AG09309 (cell line): ENCODE data around the gene P2RX2.

Source experiments
- DNase-seq: peaks from one replicate; pipeline ENCODE4 v3.0.0-alpha.2; 2010; ENCODE audit warnings: low read depth
- H3K4me3 ChIP-seq: 2 replicates; pipeline ENCODE4 v1.5.1; 2011; ENCODE audit warnings: mild to moderate bottlenecking, low read depth, low read length, moderate library complexity; ENCODE audit not compliant: control insufficient read depth
- TF ChIP-seq, protein P1 (sequence below): IDR thresholded peaks from 2 replicates; pipeline ENCODE4 v1.5.1; 2011; ENCODE audit warnings: mild to moderate bottlenecking, low read depth, low read length, inconsistent platforms; ENCODE audit not compliant: insufficient read depth, control insufficient read depth; ENCODE audit errors: missing control alignments

Gene P2RX2

DNA sequence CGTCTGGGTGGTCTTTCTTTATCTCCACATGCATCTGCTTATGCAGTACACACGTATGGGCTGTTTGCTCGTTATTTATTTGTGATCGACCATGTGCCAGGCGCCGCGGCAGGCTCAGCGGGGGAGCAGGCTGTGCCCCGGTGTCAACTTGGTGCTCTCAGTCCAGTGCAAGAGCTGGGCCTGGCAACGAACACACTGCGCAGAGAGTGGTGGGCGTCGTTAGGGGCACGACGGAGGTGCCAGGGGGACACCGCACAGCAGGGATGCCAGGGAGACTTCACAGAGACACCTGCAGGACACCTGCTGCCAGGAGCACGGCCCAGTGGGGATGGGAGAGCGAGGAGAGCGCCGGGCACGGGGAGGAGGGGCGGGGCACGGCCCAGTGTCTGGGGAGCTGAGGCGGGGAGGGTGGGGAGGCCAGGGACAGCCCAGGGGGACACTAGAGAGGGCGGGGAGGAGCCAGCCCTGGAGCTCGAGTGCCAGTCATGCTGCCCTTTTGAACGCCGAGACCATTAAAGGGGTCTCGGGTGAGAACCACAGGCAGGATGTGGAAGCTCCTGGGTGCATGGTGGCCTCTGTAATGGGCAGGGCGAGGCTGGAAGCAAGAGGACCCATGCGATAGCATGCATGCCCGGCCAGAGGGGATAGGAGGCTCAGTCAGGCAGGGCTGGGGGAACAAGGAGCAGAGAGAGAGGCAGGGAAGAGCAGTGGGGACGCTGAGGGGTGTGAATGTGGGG is 7.5 kb upstream of the P2RX2 start:
- no peak overlapping the region for H3K4me3 ChIP-seq
- DNase-seq = no peak
- TF ChIP-seq, protein P1, sequence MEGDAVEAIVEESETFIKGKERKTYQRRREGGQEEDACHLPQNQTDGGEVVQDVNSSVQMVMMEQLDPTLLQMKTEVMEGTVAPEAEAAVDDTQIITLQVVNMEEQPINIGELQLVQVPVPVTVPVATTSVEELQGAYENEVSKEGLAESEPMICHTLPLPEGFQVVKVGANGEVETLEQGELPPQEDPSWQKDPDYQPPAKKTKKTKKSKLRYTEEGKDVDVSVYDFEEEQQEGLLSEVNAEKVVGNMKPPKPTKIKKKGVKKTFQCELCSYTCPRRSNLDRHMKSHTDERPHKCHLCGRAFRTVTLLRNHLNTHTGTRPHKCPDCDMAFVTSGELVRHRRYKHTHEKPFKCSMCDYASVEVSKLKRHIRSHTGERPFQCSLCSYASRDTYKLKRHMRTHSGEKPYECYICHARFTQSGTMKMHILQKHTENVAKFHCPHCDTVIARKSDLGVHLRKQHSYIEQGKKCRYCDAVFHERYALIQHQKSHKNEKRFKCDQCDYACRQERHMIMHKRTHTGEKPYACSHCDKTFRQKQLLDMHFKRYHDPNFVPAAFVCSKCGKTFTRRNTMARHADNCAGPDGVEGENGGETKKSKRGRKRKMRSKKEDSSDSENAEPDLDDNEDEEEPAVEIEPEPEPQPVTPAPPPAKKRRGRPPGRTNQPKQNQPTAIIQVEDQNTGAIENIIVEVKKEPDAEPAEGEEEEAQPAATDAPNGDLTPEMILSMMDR = no peak

DNA sequence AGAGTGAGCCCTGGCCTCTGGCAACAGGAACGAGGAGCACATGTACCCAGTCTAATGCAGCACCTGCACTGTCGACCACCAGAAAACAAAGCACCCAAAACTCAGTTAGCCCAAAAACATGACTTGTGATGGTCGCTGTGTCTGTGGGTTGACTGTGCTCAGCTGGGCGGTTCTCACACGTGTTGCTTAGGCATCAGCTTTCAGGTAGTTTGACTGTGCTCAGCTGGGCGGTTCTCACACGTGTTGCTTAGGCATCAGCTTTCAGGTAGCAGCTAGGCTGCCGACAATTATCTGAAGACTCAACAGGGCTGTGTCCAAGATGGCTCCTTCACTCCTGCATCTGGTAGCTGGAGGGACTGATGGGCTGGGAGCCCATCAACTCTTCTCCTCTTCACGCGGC is 7.0 kb upstream of the P2RX2 start:
- TF ChIP-seq, protein P1 = no peak
- no peak for DNase-seq
- no peak overlapping the region for H3K4me3 ChIP-seq

DNA sequence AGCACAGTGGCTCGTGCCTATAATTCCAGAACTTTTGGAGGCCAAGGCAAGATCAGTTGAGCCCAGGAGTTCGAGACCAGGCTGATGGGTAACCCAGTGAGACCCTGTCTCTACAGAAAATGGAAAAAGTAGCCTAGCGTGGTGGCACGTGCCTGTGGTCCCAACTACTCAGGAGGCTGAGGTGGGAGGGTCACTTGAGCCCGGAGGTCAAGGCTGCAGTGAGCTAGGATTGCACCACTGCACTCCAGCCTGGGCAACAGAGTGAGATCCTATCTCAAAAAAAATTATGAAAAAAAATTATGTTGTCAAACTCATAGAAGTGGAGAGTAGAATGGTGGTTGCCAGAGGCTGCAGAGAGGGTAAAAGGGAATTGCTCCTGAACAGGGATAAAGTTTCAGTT is 4.5 kb upstream of the P2RX2 start:
- H3K4me3 ChIP-seq = no peak overlapping the region
- no peak for DNase-seq
- TF ChIP-seq, protein P1 = no peak

DNA sequence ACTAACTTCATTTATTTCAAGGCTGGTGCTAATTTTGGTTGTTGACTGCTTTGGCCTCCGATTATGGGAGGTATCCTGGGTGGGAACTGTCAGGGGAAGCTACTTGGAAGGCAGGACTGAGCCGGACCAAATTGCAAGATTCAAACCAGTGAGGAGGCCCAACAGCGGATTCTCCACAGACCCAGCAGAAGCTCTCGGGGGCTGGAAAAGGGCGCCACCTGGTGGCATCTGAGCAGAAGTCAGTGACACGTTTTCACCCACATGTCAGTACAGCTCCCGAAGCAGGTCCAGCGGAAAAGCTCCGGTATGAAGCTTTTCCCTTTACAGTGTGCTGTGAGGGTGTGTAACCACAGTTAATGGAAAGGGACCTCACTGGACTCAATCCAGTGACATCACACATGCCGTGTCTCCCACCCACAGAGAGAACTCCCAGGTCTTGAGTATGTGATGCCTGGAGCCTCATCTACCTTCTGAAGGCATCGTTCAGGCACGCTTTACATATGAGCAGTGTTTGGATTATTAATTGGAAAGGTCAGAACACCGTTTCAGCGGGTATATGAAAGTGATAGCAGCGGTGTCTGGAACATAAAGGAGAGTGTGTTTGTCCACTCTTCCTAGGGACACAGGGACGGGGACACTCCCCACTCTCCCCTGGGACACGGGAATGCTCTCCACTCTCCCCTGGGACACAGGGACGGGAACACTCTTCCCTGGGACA is 3.6 kb upstream of the P2RX2 start:
- DNase-seq = no peak
- TF ChIP-seq, protein P1 = peak; percentile 92
- no peak overlapping the region for H3K4me3 ChIP-seq

DNA sequence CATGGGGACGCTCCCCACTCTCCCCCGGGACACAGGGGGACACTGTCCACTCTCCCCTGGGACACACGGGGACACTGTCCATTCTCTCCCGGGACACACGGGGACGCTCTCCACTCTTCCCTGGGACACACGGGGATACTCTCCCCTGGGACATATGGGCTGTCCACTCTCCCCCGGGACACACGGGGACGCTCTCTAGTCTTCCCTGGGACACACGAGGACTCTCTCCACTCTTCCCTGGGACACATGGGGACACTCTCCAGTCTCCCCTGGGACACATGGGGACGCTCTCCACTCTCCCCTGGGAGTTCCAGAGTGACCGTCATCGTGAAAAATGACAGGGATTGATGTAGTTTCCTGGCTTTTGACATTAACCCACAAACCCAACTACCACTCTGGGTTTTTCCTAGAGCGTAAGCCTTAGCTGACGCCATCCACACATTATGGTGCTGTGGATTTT is 3.0 kb upstream of the P2RX2 start:
- TF ChIP-seq, protein P1 = no peak
- DNase-seq = no peak
- H3K4me3 ChIP-seq = no peak overlapping the region

DNA sequence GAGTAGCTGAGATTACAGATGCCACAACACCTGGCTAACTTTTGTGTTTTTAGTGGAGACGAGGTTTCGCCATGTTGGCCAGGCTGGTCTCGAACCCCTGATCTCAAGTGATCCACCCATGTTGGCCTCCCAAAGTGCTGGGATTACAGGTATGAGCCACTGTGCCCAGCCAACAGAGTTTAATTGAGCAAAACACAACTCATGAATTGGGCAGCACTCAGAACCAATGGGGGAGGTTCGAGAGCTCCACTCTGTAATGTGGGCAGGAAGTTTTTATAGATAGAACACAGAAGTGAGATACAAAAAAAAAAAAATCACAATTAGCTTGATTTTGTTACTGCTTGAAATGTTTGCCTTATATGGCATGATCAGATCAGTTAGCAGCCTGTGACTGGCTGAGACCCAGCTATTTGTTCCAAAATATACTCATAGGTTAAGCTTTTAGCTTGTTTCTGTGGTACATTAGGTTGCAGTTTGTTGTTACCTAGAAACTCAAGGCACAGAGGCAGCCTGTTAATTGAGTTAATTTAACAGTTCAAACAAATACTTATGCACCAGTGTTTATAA is 1.4 kb upstream of the P2RX2 start:
- no peak overlapping the region for H3K4me3 ChIP-seq
- TF ChIP-seq, protein P1 = no peak
- no peak for DNase-seq
